NCI-H2029 (cell line): ENCODE results near the gene GATAD2A.

Experiments used
- DNase-seq: peaks from one replicate; lab custom pipeline; 2025; lab: John Stamatoyannopoulos, UW

GATAD2A gene

DNA sequence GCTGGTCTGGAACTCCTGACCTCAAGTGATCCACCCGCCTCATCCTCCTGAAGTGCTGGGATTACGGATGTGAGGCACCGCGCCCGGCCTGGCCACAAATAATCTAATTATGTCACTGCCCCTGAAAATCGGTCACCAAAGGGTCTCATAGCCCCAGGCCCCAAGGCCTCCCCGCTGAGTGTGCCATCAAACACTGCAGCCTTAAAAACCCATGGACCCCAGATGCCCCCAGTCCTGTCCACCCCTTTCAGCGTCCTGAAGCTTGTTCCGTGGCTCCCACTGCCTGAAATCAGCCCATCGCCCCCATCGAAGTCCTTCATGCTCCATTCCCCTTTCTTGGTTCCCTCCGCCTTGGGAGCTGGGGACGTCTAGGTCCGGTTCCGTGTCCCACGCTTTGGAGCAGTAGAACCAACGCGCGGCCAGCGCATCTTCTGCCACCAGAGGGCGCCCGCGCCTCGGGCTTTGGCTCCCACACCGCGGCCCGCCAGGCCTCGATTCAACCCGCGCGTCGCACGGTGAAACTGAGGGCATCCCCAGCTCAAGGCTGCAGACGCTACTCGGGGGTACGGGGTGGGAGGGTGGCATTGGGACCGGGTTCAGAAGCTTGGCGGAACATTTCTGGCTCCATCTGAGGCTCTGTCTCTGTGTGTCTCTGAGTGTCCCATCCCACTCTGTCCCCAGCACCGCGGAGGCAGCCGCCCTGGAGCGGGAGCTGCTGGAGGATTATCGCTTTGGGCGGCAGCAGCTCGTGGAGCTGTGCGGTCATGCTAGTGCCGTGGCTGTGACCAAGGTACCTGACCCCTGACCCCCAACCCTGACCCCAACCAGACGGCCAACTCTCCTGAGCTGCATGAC is 126.7 kb downstream of the GATAD2A start:
- DNase-seq, result peak; percentile 47

DNA sequence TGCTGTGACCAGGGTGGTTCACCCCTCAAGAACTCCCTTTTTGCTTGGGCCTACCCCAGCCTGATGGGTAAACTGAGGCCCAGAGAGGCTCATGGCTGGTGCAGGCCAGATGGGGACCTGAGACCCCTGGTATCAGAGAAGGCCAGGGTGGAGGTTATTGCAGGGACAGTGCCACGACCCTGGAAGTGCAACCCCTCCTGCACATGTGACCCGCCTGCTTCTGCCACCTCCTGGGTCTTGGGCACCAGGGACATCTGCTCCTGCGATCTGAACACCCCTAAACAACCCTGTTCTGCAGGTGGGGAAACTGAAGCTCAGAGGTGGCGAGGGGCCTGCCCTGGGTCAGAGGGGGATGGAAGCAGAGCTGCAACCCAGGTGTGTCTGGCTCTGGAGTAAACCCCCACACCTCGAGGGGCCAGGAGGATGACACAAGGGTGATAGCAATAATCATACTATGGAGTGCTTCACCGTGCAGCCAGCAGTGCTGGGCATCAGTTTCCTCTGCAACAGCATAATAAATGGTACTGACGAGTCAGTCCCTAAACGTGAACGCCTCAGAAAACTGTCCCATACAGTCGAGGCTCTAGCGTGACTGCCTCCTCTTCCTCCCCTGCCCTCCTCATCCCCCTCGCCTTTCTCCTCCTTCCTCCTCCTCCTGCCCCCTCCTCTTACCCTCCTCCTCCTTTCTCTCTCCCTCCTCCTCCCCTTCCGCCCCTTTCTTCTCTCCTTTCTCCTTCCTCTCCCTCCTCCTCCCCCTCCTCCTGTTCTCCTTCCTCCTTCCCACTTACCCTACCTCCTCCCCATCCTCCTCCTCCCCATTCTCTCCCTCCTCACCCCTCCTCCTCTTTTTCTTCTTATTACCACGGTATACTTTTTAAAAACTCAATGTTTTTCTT is 127.6 kb downstream of the GATAD2A start:
- no peak for DNase-seq

DNA sequence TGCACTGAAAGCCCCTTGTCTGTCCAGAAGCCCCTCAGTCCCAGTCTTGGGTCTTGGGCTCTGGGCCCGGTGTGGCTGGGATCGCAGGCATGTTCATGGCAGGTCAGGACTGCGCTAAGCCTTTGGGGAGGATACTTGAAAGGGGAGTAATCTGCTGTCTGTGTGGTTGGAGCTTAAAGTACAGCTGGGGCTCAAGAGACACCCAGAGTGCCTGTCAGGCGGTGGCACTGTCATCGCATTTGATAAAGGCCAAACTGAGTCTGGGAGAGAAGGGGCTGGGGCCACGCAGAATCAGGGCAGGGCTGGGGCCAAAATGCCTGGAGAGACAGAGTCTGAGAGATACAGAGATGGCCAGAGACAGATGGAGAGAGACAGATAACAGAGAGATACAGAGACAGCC is 128.4 kb downstream of the GATAD2A start:
- no peak for DNase-seq

DNA sequence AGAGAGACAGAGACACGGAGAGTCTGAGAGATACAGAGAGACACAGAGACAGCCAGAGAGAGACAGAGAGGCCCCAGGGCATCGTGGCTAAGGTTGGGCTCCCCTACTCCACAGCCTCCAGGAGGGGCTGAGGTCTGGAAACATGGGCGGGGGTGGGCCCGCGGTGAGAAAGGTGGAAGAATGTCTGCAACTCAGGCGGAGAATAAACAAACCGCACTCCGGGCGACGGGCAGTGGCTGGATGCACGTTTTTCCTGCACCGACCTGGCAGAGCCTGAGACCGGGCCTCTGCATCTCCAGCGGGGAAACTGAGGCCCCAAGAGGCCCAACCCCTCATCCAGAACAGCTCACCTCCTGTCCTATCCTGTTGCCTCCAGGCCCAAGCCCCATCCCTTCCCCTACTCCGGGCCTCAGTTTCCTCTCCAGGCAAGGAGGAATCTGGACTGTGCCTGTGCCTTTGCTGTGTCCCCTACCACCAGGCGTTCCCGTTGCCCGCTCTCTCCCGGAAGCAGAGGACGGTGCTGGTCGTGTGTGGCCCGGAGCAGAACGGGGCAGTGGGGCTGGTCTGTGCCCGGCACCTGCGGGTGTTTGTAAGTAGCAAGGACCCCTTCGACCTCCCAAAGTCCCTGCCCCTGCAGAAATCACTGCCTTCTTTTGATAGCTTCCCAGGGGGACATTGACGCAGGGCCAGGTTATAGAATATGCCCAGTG is 129.2 kb downstream of the GATAD2A start:
- no peak for DNase-seq

DNA sequence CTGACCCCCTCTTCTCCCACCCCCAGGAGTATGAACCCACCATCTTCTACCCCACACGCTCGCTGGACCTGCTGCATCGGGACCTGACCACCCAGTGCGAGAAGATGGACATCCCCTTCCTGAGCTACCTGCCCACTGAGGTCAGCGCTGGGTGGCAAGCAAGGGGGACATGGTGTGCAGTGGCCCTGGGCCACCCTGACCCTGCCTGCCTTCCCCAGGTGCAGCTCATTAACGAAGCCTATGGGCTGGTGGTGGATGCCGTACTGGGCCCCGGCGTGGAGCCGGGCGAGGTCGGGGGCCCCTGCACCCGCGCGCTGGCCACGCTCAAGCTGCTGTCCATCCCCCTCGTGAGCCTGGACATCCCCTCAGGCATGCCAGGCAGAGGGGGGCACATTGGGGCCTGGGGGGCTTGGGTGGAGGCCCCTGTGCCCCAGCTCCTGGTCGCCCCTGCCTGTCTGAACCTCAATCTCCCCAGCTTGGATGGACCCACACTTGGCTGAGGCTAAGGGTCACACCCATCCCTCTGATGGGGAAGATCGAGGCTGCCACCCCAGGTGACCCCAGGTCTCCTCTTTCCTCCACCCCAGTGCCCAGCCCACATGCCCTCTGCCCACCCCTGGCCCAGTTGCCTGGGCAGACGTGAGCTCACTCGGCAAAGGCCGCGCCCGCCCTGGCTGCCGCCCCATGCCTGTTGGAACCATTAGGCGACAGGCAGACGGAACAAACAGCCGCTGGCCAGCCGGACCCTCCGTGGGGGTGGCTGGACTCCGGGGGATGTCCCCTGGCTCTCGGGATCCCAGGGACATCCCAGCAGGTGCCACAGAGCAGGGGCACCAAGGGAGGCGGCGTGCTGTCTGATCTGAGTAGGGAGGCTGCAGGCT is 130.1 kb downstream of the GATAD2A start:
- DNase-seq, result no peak

DNA sequence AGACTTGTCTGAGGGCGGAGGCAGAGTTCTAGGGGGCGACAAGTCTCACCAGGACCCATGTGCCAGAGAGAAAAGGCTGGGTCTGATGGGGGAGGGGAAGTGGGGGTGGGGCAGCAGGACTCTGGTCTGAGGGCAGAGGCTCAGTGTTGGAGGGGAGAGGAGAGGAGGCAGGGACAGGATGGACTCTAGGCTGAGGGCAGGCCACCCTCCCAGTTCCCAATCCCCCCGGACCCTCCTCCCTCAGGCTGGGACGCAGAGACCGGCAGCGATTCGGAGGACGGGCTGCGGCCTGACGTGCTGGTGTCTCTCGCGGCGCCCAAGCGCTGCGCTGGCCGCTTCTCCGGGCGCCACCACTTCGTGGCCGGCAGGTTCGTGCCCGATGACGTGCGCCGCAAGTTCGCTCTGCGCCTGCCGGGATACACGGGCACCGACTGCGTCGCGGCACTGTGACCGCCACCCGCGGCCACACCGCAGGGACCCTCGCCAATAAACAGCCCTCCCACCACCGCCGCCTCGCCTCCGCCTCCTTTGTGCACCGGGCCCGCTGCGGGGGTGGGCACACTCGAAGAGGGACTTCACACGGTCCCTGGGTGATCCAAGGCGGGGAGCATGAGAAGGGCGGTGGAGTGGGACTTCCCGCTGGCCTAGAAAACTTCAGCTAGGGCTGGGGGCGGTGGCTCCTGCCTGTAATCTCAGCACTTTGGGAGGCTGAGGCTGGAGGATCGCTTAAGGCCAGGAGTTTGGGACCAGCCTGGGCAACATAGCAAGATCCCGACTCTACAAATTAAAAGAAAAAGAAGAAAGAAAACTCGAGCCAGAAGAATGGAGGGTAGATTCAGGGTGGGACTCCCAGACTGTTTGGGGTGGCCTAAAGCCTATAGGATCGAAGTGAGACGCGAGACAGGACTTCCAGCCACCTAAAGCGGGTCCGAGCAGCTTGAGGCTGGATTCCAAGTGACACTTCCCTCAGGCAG is 131.9 kb downstream of the GATAD2A start:
- DNase-seq, result no peak

DNA sequence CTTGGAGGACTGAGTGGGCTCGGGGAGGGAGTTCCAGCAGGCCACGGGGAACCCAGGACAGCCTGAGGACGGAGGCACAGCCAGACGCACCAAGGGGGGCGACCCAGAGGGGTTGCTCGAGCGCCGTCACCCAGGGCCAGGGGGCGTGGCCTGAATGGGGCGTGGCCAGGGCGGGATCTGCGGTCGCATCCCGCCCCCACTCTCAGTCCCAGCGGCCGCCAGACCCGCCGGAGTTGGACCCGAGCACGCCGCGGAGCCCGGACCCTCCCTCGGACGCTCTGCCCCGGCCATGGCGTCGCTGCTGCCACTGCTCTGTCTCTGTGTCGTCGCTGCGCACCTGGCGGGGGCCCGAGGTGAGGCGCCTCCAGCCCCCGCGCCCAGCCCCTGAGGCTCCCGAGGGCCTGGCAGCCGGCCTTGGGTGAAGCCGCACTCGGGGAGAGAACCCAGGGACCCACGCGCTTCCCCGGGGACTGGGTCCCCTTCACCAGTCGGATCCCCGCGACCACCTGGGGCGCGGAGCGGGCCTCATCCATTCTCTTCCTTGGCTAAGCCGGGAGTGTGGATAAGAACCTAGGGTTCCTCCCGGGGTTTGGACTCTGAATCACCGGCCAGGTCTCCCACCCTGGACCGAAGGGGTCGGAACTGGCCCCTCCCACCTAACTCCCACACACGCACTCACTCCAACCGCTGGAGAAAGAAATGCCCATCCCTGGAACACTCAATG is 132.7 kb downstream of the GATAD2A start, which contains the start of gene CILP2:
Gene CILP2 (plus strand): TSS at position 205 of the 724 bp plus-strand sequence. CDS start 85 bp downstream, at position 290.
- DNase-seq, result no peak

DNA sequence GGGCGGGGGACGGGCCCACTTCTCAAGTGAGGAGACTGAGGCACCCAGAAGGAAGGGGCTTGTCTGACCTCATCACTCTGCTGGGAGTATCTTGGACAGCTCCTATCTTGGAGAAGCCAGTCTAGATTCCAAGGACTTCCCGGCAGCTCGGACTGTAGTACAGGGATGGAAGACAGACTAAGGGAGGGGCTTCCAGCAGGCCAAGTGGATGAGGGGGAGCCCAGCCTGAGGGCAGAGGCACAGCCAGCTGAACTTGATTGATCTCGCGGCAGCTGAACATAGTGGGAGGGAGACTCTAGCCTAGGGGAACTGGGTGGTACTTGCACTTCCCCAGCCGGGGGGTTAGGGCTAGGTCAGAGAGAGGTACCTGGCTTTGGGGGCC is 133.3 kb downstream of the GATAD2A start:
- DNase-seq, result no peak

DNA sequence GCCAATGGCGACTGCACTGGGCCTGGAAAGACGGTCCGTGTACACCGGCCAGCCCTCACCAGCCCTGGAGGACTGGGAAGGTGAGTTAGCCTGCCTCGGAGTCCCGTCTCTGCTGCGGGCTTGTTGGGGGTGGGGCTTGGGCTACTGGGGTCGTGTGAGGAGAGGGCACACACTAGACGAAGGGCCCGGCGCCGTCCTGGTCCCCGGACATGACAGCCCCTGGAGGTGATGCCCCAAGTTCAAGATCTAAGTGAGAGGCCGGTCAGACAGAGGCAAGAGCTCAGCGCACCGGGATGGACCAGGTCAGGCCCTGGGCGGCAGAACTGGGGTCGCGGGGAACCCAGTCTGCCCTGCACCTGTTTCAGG is 134.2 kb downstream of the GATAD2A start:
- DNase-seq, result no peak

DNA sequence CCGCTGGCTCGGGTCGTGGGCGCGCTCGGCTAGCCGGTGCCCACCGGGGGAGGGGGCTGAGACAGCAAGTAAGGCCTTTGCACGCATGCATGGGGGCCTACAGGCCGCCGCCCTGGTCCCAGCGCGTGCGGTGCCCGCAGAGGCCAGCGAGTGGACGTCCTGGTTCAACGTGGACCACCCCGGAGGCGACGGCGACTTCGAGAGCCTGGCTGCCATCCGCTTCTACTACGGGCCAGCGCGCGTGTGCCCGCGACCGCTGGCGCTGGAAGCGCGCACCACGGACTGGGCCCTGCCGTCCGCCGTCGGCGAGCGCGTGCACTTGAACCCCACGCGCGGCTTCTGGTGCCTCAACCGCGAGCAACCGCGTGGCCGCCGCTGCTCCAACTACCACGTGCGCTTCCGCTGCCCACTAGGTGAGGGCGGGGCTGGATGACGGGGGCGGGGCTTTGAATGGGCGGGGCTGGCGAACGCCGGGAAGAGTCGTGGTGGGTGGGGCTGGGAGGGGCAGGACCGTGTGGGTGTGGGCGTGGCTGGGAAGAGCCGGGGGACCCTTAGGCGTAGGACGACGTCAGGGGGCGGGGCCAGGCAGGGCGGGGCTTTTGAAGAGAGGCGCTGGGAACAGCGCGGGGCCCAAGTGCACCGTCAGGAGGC is 134.7 kb downstream of the GATAD2A start:
- DNase-seq, result no peak

DNA sequence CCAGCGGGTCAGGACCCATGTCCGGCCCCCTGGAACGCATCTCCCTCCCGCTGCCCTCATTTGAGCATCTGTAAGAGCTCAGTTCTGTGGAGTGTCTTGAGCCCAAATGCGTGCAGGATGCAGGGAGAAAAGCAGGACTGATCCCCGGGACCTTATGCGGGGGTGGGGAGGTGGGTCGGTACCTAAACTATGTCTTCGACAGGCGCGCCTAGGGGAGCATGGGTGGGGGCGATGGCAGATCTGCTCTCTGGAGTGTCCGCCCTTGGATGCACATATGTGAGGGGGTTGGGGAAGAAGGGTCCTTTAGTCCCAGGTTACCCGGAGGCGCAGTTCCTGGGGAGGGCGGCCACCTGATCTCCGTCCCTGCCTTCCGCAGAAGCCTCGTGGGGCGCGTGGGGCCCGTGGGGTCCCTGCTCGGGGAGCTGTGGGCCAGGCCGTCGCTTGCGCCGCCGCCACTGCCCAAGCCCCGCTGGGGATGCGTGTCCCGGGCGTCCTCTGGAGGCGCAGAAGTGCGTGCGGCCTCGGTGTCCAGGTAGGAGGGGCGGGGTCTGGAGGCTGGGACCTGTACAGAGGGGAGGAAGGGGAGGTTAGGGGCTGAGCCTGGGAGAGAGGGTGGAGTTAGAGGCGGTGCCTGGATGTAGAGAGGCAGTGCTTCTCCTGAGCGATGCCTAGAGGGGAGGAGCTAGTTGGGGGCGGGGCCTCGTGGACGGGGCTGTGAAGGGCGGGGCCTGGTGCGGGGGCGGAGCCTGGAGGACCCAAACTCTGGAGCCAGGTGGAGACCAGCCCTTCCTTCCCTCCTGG is 135.4 kb downstream of the GATAD2A start:
- peak; percentile 78 for DNase-seq

DNA sequence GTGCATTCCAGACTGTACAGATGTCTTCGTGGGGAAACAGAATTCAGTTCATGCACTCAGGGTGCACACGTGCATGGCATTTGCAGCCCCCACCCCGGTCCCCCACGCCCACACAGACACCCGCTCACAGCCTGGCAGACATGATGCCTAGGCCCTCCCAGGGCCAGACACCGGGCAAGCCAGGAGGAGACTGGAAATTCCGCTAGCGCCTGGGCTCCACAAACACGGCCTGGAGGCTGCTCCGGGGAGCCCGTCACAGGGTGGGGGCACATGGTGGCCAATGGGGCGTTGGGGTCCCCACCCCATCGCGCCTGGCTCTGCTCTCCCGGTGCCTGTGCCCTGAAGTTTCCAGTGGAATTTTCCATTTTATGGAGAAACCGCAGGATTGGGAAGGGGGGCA is 136.1 kb downstream of the GATAD2A start:
- DNase-seq, result no peak

DNA sequence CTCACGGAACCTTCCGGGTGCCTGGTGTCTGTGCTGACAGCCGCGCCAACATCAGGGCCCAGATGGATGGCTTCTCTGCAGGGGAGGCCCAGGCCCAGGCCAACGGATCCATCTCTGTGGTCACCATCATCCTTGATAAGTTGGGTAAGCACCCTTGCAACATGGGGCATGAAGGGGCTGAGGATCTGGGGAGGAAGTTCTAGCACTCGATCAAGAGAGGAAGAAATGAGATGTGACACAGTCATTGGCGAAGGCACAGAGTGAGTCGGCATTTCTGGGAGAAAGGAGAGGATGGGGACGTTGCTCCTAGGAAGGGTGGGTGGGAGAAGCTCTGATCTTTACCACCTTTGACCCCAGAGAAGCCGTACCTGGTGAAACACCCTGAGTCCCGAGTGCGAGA is 137.0 kb downstream of the GATAD2A start:
- DNase-seq, result no peak

DNA sequence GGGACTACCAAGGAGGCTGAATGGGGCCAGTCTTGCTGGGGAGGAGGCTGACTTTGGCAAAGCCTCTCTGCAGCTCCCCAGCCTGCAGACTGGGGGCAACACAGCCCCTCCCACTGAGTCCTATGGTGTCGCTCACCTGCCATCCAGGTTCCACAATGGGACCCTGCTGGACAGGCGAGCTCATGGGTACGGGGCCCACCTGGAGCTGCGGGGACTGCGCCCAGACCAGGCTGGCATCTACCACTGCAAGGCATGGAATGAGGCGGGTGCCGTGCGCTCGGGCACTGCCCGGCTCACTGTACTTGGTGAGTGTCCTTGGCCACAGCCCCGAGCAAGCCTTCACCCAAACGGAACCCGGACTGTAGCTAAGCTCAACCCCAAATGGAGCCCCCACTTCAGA is 137.6 kb downstream of the GATAD2A start:
- DNase-seq, result no peak

DNA sequence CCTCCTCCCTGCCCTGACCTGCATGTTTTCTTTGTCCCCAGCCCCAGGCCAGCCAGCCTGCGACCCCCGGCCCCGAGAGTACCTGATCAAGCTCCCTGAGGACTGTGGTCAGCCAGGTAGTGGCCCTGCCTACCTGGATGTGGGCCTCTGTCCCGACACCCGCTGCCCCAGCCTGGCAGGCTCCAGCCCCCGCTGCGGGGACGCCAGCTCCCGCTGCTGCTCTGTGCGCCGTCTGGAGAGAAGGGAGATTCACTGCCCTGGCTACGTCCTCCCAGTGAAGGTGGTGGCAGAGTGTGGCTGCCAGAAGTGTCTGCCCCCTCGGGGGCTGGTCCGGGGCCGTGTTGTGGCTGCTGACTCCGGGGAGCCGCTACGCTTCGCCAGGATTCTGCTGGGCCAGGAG is 138.2 kb downstream of the GATAD2A start:
- no peak for DNase-seq

DNA sequence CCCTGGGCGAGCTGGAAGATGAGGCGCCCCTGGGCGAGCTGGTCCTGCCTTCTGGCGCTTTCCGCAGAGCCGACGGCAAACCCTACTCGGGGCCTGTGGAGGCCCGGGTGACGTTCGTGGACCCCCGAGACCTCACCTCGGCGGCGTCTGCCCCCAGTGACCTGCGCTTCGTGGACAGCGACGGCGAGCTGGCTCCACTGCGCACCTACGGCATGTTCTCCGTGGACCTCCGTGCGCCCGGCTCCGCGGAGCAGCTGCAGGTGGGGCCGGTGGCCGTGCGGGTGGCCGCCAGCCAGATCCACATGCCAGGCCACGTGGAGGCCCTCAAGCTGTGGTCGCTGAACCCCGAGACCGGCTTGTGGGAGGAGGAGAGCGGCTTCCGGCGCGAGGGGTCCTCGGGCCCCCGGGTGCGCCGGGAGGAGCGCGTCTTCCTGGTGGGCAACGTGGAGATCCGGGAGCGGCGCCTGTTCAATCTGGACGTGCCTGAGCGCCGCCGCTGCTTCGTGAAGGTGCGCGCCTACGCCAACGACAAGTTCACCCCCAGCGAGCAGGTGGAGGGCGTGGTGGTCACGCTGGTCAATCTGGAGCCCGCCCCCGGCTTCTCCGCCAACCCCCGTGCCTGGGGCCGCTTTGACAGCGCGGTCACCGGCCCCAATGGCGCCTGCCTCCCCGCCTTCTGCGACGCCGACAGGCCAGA is 138.9 kb downstream of the GATAD2A start:
- no peak for DNase-seq

DNA sequence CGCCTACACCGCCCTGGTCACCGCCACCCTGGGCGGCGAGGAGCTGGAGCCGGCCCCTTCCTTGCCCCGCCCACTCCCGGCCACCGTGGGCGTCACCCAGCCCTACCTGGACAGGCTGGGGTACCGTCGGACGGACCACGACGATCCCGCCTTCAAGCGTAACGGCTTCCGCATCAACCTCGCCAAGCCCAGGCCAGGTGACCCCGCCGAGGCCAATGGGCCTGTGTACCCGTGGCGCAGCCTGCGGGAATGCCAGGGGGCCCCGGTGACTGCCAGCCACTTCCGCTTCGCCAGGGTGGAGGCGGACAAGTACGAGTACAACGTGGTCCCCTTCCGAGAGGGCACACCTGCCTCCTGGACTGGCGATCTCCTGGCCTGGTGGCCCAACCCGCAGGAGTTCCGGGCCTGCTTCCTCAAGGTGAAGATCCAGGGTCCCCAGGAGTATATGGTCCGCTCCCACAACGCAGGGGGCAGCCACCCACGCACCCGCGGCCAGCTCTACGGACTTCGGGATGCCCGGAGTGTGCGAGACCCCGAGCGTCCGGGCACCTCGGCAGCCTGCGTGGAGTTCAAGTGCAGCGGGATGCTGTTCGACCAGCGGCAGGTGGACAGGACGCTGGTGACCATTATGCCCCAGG is 139.6 kb downstream of the GATAD2A start:
- no peak for DNase-seq
